Lung (tissue), 12 donors: ENCODE data around the gene MINDY4. TPM values are rescaled to one million over a fixed set of nuclear protein-coding genes. Genes with fewer than 3 reads are reported as not detected.
"Not testable (repeated sequence)": the region's sequence is repeated elsewhere in the genome, so short reads cannot be mapped to it uniquely, and the experiment has no call there.

Experiments
- ATAC-seq: fragments of 200-7000 bp; cut with Tn5 transposase; one replicate; pipeline ENCODE4 v1.9.1; 2020; ENCODE audit warnings: moderate number of reproducible peaks; ENCODE audit not compliant: insufficient read depth, low FRiP score
- DNase-seq, 3 donors: peaks; one replicate each; pipeline ENCODE4 v3.0.0-alpha.2; 2013 to 2017
- H3K27ac ChIP-seq, 2 donors: one replicate each; pipeline ENCODE4 v1.5.1; 2013; ENCODE audit warnings: mild to moderate bottlenecking in 2 of 2, moderate library complexity in 2 of 2, control low read depth in 1 of 2, inconsistent platforms in 1 of 2, low read depth in 1 of 2, low read length in 1 of 2
- H3K27me3 ChIP-seq, 3 donors: one replicate each; pipeline ENCODE4 v1.5.1; 2013; ENCODE audit warnings: low read length in 2 of 3; ENCODE audit not compliant: control insufficient read depth in 3 of 3, insufficient read depth in 3 of 3
- H3K36me3 ChIP-seq, 4 donors: one replicate each; pipeline ENCODE4 v1.5.1; 2013; ENCODE audit warnings: low read length in 4 of 4, mild to moderate bottlenecking in 1 of 4, moderate library complexity in 1 of 4; ENCODE audit not compliant: control insufficient read depth in 4 of 4, insufficient read depth in 4 of 4
- H3K4me1 ChIP-seq, 5 donors: one replicate each; pipeline ENCODE4 v1.5.1; 2013; ENCODE audit warnings: low read length in 5 of 5, mild to moderate bottlenecking in 2 of 5, moderate library complexity in 1 of 5; ENCODE audit not compliant: control insufficient read depth in 5 of 5, insufficient read depth in 5 of 5
- H3K4me3 ChIP-seq: one replicate; pipeline ENCODE4 v1.5.1; 2013; ENCODE audit warnings: mild to moderate bottlenecking, control low read depth, moderate library complexity
- H3K9ac ChIP-seq, 2 donors: one replicate each; pipeline ENCODE4 v1.5.1; 2013; ENCODE audit warnings: low read length in 2 of 2, control low read depth in 1 of 2; ENCODE audit not compliant: insufficient read depth in 1 of 2
- H3K9me3 ChIP-seq, 4 donors: one replicate each; pipeline ENCODE4 v1.5.1; 2013; ENCODE audit warnings: low read length in 3 of 4, mild to moderate bottlenecking in 1 of 4, moderate library complexity in 1 of 4; ENCODE audit not compliant: control insufficient read depth in 4 of 4, insufficient read depth in 3 of 4
- CTCF ChIP-seq: IDR thresholded peaks from 2 replicates; pipeline ENCODE4 v1.5.1; 2012; ENCODE audit warnings: mild to moderate bottlenecking; ENCODE audit errors: control extremely low read depth, extremely low read depth
- WGBS, 2 donors: extraction: QIAGEN DNeasy Blood & Tissue Kit; methylation state at CpG; one replicate each; pipeline ENCODE4 v1.1.7; 2013; 5-methylcytosine and 5-hydroxymethylcytosine counted together
- polyA plus RNA-seq, 2 donors: library from polyadenylated mRNA; stranded (reverse); fragments of 200-250 nt; gene quantifications; one replicate each; pipeline ENCODE4 v1.2.1, GENCODE V29; 2013
- total RNA-seq, 2 donors: library from RNA; depleted of rRNA in 1 of 2; stranded (reverse); fragments of >200 nt in 1 of 2; gene quantifications; one replicate each; pipeline ENCODE4 v1.2.1, GENCODE V29; 2014 to 2021
- donor health status: control.
- donor health status: control.
- donor health status: Bipolar disorder and iron deficiency.
- donor health status: healthy.
- donor health status: DM: yes; HTN: yes; CAD: no.

Gene MINDY4
- total and polyA plus RNA-seq, 4 donors = 5.0 to 24.1 (median 10.7) TPM

GRCh38 chr7:30831936-30832335 is 60.7 kb downstream of the MINDY4 start:
- Histone ChIP-seq H3K36me3 (peaks cover 0 to 9% (median 6%) of the 10 kb centered on the region in 4 donors), H3K27me3 (no peaks in the 10 kb centered on the region), H3K4me3 (no peak overlapping the region), H3K4me1 (no peaks in the 10 kb centered on the region), H3K9me3 (peaks cover 0 to 1% (median 0%) of the 10 kb centered on the region in 4 donors), H3K27ac (no peak overlapping the region), H3K9ac (no peak overlapping the region)
- no peak for ATAC-seq
- TF ChIP-seq CTCF = no peak
- no peak for DNase-seq
- WGBS, 2 donors = 87 to 90% methylated on average over 5 of the region's 5 CpGs

DNA sequence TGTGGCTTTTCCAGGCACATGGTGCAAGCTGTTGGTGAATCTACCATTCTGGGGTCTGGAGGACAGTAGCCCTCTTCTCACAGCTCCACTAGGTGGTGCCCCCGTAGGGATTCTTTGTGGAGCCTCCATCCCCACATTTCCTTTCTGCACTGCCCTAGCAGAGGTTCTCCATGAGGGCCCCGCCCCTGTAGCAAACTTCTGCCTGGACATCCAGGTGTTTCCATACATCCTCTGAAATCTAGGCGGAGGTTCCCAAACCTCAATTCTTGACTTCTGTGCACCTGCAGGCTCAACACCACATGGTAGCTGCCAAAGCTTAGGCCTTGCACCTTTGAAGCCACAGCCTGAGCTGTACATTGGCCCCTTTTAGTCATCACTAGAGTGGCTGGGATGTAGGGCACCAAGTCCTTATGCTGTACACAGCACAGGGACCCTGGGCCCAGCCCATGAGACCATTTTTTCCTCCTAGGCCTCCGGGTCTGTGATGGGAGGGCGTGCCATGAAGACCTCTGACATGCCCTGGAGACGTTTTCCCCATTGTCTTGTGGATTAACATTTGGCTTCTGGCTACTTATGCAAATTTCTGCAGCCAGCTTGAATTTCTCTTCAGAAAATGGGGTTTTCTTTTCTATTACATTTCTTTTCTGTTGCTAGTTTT is 62.9 kb downstream of the MINDY4 start:
- H3K36me3 ChIP-seq, H3K9me3 ChIP-seq, H3K27me3 ChIP-seq, H3K27ac ChIP-seq, H3K4me1 ChIP-seq, H3K4me3 ChIP-seq, ATAC-seq, H3K9ac ChIP-seq, DNase-seq: not testable (repeated sequence)
- 92 to 96% methylated on average over 6 of the region's 6 CpGs for WGBS, 2 donors

GRCh38 chr7:30835396-30835915 is 64.2 kb downstream of the MINDY4 start:
- DNase-seq = no peak
- WGBS, 2 donors = 98 to 99% methylated on average over 6 of the region's 6 CpGs
- Histone ChIP-seq H3K9me3 (peaks cover 0 to 1% (median 0%) of the 10 kb centered on the region in 4 donors), H3K9ac (no peak overlapping the region), H3K4me1 (no peaks in the 10 kb centered on the region), H3K4me3 (no peak overlapping the region), H3K27me3 (no peaks in the 10 kb centered on the region), H3K27ac (no peak overlapping the region), H3K36me3 (peaks cover 0 to 9% (median 6%) of the 10 kb centered on the region in 4 donors)
- no peak for ATAC-seq
- no peak for TF ChIP-seq CTCF

DNA sequence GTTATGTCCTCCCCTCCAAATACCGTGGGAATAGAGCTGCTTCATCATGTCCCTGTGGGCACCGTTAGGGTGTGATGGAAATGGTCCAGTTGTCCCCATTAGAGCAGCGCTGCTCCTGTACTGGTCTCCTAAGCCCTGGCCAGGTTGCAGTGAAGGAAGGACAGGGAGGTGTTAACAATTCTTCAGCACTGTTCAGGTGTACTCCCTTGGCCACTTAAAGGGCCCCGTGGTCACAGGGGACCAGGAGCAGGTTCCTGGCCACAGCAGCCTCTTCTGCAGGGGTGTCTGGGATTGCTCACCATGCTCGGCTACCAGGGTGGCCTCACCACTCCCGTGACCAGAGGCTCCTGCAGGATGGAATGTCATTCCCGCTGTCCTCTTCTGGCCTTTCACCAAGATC is 65.8 kb downstream of the MINDY4 start:
- peaks cover 0 to 9% (median 4%) of the 10 kb centered on the region in 4 donors for H3K36me3 ChIP-seq
- no peak for DNase-seq
- H3K27ac ChIP-seq = no peak overlapping the region
- H3K27me3 ChIP-seq = no peaks in the 10 kb centered on the region
- no peak overlapping the region for H3K9ac ChIP-seq
- H3K9me3 ChIP-seq = peaks cover 0 to 1% (median 0%) of the 10 kb centered on the region in 4 donors
- 71 to 85% methylated on average over 7 of the region's 7 CpGs for WGBS, 2 donors
- no peak overlapping the region for H3K4me3 ChIP-seq
- ATAC-seq = no peak
- peaks cover 0 to 3% (median 0%) of the 10 kb centered on the region in 5 donors for H3K4me1 ChIP-seq
- TF ChIP-seq CTCF = no peak
